ENCODE results near the gene ZBED2.

- TF ChIP-seq CTCF (IDR thresholded peaks at IDR 0.05; ENCODE audit: low read depth, low read length) (no peak), MAX (IDR thresholded peaks at IDR 0.05; ENCODE audit: low read depth, low read length) (no peak), POLR2A (IDR thresholded peaks at IDR 0.05; ENCODE audit: extremely low read depth, insufficient read length) (no peak), MYC (IDR thresholded peaks at IDR 0.05; ENCODE audit: low read depth, low read length) (no peak)
Measured at GRCh38 chr3:111548756-111549155, 46.4 kb downstream of the ZBED2 start.

Data from NB4 (cell line).